Forelimb muscle (tissue), 1 donor: ENCODE data around the gene MISP3. TPM values are rescaled to one million over a fixed set of nuclear protein-coding genes. Genes with fewer than 3 reads are reported as not detected.

Experiments used
- DNase-seq: peaks from one replicate; pipeline ENCODE4 v3.0.0-alpha.2; 2013; ENCODE audit warnings: low read depth
- polyA plus RNA-seq: library from polyadenylated mRNA; unstranded; fragments of 120-200 nt; gene quantifications from one replicate; pipeline ENCODE4 v1.2.1, GENCODE V29; 2013; ENCODE audit not compliant: insufficient read length

The MISP3 gene
- polyA plus RNA-seq, 1 donor, result 0.65 TPM

DNA sequence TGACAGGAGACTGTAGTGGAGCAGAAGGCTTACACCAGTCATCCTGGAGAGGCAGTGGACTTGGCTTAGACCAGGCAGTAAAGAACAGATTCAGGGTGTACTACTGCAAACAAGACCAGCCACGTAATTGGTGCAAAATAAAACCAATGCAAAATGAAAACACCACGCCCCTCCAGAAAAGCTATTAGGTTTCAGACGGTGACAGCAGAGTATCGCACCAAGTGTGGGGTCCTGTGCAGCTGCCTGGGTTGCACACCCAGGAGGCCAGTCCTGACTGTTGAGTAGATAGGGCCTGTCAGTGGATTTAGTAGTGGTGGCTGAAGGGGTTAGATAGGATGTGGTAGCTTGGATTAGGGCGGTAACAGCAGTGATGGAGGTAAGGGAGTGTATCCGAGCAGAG is 50.3 kb downstream of the MISP3 start:
- no peak for DNase-seq

Other genes with a start within 250 kb of the MISP3 start
- 2.0 TPM for gene NANOS3, start 195.7 kb upstream of the MISP3 start, polyA plus RNA-seq
- gene BRME1, start 166.7 kb upstream of the MISP3 start, polyA plus RNA-seq, result 3.0 TPM
- 13.2 TPM for gene CC2D1A, start 166.6 kb upstream of the MISP3 start, polyA plus RNA-seq
- 0.75 TPM for gene PODNL1, start 134.4 kb upstream of the MISP3 start, polyA plus RNA-seq
- gene DCAF15, start 120.3 kb upstream of the MISP3 start, polyA plus RNA-seq, result 20.9 TPM
- 5.8 TPM for gene RFX1, start 66.5 kb upstream of the MISP3 start, polyA plus RNA-seq
- not detected for gene RLN3, start 44.6 kb upstream of the MISP3 start, polyA plus RNA-seq
- 3.0 TPM for gene IL27RA, start 41.0 kb upstream of the MISP3 start, polyA plus RNA-seq
- gene PALM3, start 10.7 kb upstream of the MISP3 start, polyA plus RNA-seq, result 0.28 TPM
- not detected for gene C19orf67, start 13.0 kb downstream of the MISP3 start, polyA plus RNA-seq
- gene SAMD1, start 18.0 kb downstream of the MISP3 start, polyA plus RNA-seq, result 45.6 TPM
- 501 TPM for gene PRKACA, start 45.0 kb downstream of the MISP3 start, polyA plus RNA-seq
- gene ASF1B, start 63.8 kb downstream of the MISP3 start, polyA plus RNA-seq, result 6.7 TPM
- gene ADGRL1, start 133.4 kb downstream of the MISP3 start, polyA plus RNA-seq, result 14.6 TPM